ENCODE results near the gene ZBTB39.
"Not testable (repeated sequence)": the region's sequence is repeated elsewhere in the genome, so short reads cannot be mapped to it uniquely, and the experiment has no call there.

DNA sequence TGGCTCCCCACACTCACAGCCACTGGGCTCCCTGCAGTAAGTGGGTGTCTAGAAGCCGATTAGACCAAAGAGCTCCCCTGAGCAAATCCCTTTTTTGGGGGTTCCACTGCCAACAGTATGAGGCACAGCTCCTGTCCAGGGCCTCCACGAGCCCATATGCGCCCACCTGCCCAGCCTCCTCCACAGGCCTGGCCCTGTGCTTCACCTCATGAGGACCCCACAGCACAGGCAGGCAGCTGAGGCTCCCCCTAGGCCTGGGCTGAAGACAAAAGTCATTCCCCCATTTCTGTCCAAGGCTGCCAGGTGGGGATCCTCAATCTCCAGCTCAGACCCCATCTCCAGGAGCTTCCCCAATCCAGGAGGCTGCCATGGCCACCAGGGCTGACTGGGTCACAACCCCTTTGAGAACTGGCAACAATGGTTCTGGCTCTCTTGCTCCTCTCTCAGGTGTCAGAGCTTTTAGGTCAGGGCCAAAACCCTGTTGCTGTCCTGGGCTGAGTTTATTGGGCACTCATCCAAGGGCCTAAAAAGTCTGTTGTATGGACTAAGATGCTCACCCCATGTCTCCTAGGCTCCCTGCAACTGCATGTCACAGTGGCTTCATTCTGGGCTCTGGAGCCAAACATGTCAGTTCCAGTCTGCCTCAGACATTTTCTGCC is 23.6 kb downstream of the ZBTB39 start:
- TF ChIP-seq SP1 (IDR thresholded peaks at IDR 0.05; ENCODE audit: low read depth, low read length); EZH2 (IDR thresholded peaks at IDR 0.05; ENCODE audit: low read depth, low read length, severe bottlenecking); RFX5 (IDR thresholded peaks at IDR 0.05; ENCODE audit: borderline replicate concordance, low read depth, low read length); EP300 (IDR thresholded peaks at IDR 0.05; ENCODE audit: borderline replicate concordance in 1 of 2, low read depth in 2 of 2, low read length in 2 of 2); MAFK (IDR thresholded peaks at IDR 0.05; ENCODE audit: low read depth, low read length); CHD2 (IDR thresholded peaks at IDR 0.05; ENCODE audit: low read length): not testable (repeated sequence)
- TF ChIP-seq, protein P1, sequence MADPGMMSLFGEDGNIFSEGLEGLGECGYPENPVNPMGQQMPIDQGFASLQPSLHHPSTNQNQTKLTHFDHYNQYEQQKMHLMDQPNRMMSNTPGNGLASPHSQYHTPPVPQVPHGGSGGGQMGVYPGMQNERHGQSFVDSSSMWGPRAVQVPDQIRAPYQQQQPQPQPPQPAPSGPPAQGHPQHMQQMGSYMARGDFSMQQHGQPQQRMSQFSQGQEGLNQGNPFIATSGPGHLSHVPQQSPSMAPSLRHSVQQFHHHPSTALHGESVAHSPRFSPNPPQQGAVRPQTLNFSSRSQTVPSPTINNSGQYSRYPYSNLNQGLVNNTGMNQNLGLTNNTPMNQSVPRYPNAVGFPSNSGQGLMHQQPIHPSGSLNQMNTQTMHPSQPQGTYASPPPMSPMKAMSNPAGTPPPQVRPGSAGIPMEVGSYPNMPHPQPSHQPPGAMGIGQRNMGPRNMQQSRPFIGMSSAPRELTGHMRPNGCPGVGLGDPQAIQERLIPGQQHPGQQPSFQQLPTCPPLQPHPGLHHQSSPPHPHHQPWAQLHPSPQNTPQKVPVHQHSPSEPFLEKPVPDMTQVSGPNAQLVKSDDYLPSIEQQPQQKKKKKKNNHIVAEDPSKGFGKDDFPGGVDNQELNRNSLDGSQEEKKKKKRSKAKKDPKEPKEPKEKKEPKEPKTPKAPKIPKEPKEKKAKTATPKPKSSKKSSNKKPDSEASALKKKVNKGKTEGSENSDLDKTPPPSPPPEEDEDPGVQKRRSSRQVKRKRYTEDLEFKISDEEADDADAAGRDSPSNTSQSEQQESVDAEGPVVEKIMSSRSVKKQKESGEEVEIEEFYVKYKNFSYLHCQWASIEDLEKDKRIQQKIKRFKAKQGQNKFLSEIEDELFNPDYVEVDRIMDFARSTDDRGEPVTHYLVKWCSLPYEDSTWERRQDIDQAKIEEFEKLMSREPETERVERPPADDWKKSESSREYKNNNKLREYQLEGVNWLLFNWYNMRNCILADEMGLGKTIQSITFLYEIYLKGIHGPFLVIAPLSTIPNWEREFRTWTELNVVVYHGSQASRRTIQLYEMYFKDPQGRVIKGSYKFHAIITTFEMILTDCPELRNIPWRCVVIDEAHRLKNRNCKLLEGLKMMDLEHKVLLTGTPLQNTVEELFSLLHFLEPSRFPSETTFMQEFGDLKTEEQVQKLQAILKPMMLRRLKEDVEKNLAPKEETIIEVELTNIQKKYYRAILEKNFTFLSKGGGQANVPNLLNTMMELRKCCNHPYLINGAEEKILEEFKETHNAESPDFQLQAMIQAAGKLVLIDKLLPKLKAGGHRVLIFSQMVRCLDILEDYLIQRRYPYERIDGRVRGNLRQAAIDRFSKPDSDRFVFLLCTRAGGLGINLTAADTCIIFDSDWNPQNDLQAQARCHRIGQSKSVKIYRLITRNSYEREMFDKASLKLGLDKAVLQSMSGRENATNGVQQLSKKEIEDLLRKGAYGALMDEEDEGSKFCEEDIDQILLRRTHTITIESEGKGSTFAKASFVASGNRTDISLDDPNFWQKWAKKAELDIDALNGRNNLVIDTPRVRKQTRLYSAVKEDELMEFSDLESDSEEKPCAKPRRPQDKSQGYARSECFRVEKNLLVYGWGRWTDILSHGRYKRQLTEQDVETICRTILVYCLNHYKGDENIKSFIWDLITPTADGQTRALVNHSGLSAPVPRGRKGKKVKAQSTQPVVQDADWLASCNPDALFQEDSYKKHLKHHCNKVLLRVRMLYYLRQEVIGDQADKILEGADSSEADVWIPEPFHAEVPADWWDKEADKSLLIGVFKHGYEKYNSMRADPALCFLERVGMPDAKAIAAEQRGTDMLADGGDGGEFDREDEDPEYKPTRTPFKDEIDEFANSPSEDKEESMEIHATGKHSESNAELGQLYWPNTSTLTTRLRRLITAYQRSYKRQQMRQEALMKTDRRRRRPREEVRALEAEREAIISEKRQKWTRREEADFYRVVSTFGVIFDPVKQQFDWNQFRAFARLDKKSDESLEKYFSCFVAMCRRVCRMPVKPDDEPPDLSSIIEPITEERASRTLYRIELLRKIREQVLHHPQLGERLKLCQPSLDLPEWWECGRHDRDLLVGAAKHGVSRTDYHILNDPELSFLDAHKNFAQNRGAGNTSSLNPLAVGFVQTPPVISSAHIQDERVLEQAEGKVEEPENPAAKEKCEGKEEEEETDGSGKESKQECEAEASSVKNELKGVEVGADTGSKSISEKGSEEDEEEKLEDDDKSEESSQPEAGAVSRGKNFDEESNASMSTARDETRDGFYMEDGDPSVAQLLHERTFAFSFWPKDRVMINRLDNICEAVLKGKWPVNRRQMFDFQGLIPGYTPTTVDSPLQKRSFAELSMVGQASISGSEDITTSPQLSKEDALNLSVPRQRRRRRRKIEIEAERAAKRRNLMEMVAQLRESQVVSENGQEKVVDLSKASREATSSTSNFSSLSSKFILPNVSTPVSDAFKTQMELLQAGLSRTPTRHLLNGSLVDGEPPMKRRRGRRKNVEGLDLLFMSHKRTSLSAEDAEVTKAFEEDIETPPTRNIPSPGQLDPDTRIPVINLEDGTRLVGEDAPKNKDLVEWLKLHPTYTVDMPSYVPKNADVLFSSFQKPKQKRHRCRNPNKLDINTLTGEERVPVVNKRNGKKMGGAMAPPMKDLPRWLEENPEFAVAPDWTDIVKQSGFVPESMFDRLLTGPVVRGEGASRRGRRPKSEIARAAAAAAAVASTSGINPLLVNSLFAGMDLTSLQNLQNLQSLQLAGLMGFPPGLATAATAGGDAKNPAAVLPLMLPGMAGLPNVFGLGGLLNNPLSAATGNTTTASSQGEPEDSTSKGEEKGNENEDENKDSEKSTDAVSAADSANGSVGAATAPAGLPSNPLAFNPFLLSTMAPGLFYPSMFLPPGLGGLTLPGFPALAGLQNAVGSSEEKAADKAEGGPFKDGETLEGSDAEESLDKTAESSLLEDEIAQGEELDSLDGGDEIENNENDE (IDR thresholded peaks at IDR 0.05; ENCODE audit: insufficient replicate concordance, low read length), result not testable (repeated sequence)
- TF ChIP-seq, protein P2, sequence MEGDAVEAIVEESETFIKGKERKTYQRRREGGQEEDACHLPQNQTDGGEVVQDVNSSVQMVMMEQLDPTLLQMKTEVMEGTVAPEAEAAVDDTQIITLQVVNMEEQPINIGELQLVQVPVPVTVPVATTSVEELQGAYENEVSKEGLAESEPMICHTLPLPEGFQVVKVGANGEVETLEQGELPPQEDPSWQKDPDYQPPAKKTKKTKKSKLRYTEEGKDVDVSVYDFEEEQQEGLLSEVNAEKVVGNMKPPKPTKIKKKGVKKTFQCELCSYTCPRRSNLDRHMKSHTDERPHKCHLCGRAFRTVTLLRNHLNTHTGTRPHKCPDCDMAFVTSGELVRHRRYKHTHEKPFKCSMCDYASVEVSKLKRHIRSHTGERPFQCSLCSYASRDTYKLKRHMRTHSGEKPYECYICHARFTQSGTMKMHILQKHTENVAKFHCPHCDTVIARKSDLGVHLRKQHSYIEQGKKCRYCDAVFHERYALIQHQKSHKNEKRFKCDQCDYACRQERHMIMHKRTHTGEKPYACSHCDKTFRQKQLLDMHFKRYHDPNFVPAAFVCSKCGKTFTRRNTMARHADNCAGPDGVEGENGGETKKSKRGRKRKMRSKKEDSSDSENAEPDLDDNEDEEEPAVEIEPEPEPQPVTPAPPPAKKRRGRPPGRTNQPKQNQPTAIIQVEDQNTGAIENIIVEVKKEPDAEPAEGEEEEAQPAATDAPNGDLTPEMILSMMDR (IDR thresholded peaks at IDR 0.05; ENCODE audit: control extremely low read depth in 1 of 3, insufficient read depth in 1 of 3, low read depth in 1 of 3, low read length in 3 of 3), result not testable (repeated sequence)
- TF ChIP-seq, protein P3, sequence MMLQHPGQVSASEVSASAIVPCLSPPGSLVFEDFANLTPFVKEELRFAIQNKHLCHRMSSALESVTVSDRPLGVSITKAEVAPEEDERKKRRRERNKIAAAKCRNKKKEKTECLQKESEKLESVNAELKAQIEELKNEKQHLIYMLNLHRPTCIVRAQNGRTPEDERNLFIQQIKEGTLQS (IDR thresholded peaks at IDR 0.05; ENCODE audit: insufficient read depth, low read depth, low read length), result not testable (repeated sequence)

Measured in H1 (cell line).